Putamen (tissue), 1 donor: ENCODE results near the gene SPO11.
"Not testable (repeated sequence)": the region's sequence is repeated elsewhere in the genome, so short reads cannot be mapped to it uniquely, and the experiment has no call there.

ENCODE experiments used
- DNase-seq: peaks from one replicate; pipeline ENCODE4 v3.0.0-alpha.2; 2016; ENCODE audit warnings: low spot score

The SPO11 gene

DNA sequence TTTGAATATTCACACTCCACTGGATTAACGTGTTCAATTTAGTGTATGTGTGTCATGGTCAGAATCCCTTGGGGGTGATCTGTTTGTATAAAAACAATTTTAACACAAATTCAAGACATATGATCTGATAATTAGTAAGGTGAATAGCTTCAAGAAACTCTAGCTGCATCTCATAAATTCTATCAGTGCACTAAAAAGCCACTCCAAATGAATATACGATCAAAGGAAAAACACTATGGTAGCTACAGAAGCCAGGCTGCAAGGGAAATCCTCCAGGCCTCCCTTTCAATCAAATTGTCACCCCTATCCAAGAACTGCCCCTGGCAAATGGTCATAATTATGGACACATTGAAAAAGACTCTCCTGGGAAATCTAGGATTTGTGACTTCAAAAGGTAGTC lies 12.1 kb downstream of the SPO11 start:
- DNase-seq, result no peak

DNA sequence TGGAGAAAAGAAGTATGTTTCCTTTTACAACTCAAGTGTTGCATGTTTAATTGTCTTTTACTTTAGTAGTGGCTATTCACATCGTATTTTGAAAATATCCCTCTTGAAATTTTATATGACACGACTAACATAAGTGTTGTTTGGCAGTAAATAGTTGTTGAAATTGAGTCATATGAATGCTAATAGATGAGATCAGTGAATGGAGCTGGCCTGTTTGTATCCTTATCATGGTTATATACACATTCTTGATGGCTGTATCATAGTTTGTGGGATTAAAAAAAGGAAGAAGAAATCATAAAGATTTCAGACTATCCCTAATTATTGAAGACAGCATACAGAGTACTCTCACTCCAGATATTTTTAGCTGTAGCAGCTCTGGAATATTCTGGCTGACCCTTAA lies 13.2 kb downstream of the SPO11 start:
- no peak for DNase-seq

DNA sequence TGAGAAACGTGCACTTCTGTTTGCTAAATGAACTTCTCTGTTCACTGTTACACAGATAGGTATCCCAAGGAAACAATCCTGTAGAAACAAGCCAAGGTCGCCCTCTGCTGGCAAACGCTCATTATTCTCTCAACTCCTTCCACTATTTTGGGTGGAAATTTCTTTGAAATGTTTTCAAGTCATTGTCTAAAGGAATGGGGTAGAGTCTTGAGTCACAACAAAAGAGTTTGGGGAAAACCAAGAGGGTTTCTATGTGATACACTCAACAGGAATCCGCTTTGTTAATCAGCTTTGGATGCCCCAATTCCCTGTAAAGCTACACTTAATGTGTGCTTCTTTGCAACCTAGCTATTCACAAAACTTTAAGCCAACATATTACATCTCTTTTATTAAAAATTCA lies 16.9 kb downstream of the SPO11 start:
- peak; percentile 72 for DNase-seq

DNA sequence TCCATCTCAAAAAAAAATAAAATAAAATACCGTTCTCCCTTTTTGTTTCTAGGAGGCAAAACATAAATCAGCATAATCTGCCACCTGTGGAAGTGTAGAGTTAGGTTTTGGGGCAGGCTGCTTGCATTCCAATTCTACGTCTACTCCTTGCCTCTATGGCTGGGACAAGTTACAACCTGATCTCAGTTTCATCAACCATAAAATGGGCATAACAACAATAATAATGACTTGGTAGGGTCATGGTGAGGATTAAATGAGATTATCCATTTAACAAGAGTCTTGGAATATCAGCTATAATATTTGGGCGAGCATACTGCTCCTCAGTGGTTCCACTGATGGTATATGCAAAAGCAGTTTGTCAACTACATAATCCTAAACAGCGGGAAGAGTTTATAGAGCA lies 17.8 kb downstream of the SPO11 start:
- no peak for DNase-seq

DNA sequence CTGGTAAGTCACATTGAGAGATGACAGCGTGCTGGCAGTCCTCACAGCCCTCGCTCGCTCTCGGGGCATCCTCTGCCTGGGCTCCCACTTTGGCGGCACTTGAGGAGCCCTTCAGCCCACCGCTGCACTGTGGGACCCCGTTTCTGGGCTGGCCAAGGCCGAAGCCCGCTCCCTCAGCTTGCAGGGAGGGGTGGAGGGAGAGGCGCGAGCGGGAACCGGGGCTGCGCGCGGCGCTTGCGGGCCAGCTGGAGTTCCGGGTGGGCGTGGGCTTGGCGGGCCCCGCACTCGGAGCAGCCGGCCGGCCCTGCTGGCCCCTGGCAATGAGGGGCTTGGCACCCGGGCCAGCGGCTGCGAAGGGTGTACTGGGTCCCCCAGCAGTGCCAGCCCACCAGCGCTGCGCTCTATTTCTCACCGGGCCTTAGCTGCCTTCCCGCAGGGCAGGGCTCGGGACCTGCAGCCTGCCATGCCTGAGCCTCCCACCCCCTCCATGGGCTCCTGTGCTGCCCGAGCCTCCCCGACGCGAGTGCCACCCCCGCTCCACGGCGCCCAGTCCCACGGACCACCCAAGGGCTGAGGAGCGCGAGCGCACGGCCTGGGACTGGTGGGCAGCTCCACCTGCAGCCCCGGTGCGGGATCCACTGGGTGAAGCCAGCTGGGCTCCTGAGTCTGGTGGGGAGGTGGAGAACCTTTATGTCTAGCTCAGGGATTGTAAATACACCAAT lies 18.8 kb downstream of the SPO11 start:
- not testable (repeated sequence) for DNase-seq

DNA sequence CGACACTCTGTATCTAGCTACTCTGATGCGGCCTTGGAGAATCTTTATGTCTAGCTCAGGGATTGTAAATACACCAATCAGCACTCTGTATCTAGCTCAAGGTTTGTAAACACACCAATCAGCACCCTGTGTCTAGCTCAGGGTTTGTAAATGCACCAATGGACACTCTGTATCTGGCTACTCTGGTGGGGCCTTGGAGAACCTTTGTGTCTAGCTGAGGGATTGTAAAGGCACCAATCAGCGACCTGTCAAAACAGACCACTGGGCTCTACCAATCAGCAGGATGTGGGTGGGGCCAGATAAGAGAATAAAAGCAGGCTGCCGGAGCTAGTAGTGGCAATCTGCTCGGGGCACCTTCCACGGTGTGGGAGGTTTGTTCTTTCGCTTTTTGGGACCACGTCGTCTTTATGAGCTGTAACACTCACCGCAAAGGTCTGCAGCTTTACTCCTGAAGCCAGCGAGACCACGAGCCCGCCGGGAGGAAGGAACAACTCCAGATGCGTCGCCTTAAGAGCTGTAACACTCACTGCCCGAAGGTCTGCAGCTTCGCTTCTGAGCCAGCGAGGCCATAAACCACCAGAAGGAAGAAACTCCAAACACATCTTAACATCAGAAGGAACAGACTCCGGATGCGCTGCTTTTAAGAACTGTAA lies 19.4 kb downstream of the SPO11 start:
- not testable (repeated sequence) for DNase-seq

DNA sequence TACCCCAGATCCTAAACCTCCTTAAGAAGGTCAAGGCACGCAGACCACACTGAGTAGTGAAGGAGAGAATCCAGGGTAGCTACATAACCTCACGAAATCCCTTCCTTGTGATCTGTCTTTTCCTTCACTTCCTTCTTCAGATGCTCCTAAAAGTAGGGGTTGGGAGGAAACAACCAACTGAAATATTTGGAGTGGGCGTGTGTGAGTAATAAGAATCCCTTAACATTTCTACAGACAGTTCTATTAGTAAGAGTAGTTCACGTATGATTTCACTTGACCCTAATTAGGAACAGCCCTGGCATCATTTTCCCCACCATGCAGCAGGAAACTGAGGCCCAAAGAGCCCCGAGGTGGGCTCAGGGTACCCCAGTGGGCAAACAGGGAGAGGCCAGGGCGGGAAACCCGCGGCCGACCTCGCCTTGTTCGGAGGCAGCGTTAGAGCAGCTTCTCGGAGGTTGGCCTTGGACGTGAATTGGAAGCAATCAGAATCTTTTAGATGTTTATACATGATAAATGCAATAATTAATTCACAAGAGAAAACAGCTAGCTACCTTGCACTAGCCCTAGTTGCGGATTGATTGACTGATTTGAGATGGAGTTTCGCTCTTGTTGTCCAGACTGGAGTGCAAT lies 20.6 kb downstream of the SPO11 start:
- no peak for DNase-seq

DNA sequence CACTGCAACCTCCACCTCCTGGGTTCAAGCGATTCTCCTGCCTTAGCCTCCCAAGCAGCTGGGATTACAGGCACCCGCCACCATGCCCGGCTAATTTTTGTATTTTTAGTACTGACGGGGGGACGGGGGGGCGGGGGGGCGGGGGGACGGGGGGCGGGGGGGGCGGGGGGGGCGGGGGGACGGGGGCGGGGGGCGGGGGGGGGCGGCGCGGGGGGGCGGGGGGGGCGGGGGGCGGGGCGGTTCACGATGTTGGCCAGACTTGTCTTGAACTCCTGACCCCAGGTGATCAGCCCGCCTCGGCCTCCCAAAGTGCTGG lies 21.1 kb downstream of the SPO11 start:
- DNase-seq, result not testable (repeated sequence)

DNA sequence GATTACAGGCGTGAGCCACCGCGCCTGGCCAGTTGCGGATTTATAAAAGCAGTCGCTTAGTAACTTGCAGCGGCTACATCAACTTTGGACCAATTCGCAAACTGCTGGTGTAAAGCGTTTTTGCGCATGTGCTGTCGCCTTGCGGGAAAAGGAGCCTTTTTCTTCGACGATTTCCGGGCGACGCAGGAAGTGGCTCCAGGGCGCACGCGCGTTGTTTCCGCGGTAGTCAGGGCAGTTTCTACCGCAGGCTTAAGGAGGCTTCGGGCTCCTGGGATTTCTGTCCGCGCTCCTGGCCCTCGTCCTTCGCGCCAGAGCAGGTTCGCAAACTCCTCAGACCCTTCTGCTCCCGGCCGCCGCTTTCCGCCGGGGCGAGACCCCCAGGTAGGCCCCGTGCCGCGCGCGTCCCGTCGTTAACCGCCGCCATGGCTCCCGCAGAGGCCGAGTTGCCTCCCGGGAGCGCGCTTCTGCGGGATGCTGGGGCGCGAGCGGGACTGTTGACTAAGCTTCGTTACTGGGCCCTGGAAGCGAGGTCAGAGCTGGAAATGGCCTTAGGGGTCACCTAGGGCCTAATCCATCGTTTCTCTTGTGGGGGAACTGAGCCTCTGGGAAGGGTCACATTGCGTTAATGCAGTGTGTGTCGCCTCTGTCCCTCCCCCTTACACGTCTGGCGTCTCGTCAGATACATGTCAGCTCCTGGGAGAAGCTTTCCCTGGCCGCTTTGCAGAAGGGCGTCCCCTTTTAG lies 21.6 kb downstream of the SPO11 start, which contains the start of gene RAE1:
Gene RAE1, plus strand, starts transcription at position 214 of the 742 bp plus-strand sequence. CDS start 2,784 bp downstream, outside the sequence.
- DNase-seq, result peak; percentile 94

DNA sequence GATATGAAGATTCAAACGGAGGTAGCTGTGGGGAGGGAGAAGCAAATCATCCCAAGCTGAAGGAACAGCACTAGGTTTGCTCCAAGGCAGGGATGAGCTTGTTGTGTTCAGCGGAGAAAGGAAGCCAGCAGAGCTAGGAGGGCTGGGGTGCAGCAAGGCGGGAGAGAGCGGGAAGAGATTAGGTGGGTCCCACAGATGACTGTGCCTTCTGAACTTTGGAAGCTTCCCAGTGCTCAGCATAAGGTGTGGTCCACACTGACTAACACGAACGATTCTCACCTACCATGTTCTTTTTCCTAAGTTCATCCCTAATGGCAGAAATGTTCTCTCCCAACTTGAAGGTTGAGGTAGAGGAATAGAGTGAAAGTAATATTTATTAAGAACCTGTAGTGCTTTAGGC lies 22.7 kb downstream of the SPO11 start:
- no peak for DNase-seq

DNA sequence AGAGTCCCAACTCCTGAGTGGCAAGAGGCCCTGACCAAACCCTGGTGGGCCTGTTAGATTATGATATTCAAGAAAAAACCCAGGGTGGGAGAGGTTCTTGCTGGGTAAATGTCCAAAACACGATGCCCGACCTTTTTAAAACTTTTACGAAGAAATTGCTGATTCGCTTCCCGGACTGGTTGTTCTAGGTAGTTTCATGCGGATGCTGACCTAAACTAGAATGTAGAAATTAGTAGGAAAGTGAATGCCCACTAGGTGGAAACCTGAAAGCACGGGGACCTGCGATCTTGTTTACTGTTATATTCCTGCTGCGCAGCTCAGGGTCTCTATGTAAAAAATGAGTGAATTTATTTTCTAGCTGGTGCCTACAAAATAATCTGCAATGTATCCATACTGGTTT lies 23.7 kb downstream of the SPO11 start:
- no peak for DNase-seq

DNA sequence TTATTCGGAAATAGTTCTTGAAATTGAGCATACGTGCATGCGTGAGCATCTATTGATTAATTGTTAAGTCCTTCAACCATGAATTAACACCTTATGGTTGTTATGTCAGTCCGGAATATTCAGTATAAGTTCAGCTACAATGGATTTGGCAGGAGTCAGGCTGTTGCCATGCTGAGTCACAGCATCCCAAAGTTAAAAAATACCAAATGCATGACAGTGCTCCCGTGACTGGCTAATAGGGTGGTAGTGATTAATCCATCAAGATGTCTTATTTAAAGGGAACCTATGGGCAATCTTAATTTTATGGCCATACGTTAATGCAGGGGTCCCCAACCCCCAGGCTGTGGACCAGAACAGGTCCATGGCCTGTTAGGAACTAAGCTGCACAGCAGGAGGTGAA lies 31.9 kb downstream of the SPO11 start:
- no peak for DNase-seq

DNA sequence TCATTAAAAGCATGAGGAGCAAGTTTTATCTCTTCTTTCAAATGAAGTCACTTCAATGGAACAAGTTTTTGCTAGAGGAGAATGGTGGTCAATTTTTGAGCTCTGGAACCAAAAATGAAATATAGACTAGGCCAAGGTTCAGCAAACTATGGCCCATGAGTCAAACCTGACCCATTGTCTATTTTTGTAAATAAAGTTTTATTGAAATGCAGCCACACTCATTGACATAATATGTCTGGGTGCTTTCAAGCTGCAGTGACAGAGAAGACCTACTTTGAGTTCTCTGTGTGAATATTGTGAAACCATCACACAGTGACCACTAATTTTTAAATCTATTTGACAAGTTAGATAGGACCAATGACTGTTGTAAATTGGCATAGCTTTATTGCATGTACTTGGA lies 34.8 kb downstream of the SPO11 start:
- no peak for DNase-seq

DNA sequence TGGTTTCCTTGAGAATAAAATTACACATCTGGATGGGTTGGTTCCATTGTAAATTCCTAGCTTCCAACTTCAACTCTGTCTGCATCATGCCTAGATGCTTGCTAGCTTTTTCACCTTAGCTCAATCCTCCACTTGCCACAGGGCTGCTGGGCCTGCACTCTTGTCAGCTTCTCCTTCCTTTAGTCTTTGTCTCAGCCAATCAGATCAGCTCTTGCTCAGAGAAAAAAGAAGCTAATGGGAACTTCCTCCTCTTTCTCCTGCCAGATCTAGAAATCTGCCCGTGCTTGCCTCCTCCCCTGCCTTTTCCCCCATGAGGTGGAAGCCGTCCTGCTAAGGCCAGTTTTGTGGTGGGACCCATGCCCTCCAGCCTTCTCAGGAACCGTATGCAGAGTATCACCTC lies 40.0 kb downstream of the SPO11 start:
- DNase-seq, result no peak

DNA sequence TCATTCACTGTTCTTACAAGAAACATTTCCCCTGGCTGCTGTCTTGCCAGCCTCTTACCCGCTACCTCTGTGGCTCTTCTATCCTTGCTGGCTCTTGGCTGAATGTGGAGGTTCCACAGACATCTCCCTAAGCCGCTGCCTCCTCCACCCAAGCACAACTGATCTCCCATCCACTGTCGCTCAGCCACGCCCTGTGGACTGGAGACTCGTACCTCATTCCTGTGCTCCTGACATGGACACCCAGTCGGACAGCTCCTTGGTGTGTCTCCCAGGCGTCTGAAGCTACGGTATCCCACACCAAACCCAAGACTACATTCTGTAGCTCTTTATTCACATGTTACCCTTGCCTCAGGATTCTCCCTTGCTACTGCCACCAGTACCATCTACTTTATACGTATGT lies 40.7 kb downstream of the SPO11 start:
- no peak for DNase-seq

DNA sequence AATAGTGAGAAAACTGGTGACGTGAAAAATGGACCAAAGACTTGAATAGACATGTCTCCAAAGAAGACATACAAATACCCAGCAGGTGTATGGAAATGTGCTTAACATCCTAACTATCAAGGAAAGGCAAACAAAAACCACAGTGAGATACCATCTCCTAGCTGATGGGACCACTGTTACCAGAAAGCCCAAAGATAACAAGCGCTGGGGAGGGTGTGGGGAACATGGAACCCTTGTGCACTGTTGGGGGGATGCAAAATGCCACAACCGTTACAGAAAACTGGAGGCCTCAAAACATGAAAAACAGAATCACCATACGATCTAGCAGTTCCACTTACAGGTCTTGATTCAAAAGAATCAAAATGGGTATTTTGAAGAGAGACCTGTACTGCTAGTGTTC lies 41.8 kb downstream of the SPO11 start:
- DNase-seq, result no peak

DNA sequence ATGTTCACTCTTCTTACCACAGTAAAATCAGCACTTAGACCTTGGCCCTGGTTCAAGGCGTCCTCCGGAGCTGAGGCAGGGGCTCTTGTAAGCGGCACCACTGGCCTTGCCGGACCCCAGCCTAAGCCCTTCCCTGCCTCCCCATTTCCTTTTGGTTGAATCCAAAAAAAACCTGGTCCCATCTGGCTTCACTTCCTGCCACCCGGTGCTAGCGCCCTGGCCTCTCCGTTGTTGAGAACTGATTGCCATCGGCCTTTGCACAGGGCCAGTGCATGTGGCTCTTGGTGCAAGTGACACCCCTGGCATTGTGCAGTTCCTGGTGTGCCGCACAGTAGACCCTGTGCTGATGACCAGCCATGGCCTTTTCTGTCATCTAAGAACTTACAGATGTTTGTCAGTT lies 42.6 kb downstream of the SPO11 start:
- no peak for DNase-seq

DNA sequence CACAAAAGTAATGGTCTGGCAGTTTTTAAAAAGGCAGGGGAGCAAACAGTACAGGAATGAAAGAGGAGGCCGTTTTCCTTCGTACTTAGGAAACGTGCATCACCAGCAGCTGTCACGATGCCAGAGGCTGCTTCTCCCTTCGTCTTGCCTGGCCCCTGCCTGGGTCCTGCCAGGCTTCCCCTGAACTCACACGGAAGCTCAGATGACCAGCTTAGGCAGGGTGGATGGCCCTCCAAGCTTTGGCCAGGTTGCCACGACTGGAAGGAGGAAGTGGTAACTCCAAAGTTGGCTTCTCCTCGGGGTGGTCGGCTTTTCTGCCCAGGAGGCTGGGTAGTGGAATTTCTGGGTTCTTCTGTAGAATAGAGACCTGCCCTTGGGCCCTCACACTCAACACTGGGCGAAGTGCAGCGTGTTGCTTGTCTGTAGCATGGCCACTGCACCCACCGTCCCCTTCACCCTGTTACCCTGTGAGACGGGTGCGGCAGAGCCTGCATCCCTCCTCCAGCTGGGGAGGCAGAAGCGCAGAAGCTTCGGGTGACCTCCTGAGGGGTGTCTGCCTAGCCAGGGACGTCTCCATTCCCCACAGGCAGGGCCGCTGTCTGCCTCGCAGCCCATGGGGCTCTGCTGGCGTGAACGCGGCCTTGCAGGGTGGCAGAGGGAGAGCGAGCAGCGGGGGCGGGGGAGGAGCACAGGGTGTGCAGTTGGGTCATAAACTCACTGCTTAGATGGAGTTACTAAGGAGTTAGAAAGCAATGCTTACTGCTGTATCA lies 43.2 kb downstream of the SPO11 start:
- no peak for DNase-seq

DNA sequence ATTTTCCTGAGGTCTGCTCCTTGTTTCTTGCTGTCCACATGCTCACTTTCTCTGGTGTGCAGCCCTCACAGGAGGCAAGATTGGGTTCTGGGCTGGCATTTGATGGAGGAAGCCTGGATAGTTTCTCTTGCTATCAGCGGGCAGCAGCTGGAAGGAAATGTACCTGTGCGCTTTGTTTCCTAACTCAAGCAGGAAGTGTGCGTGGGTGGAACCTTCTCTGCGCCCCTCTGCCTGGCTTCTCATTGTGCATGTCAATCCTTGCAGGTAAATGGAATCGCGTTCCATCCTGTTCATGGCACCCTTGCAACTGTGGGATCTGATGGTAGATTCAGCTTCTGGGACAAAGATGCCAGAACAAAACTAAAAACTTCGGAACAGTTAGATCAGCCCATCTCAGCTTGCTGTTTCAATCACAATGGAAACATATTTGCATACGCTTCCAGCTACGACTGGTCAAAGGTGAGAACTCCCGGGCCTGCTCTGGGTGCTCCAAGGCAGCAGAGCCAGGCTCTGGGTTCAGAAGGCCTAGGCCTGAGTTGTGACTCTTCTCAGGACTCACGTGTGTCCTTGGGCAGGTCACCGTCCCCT lies 44.8 kb downstream of the SPO11 start:
- DNase-seq, result no peak

DNA sequence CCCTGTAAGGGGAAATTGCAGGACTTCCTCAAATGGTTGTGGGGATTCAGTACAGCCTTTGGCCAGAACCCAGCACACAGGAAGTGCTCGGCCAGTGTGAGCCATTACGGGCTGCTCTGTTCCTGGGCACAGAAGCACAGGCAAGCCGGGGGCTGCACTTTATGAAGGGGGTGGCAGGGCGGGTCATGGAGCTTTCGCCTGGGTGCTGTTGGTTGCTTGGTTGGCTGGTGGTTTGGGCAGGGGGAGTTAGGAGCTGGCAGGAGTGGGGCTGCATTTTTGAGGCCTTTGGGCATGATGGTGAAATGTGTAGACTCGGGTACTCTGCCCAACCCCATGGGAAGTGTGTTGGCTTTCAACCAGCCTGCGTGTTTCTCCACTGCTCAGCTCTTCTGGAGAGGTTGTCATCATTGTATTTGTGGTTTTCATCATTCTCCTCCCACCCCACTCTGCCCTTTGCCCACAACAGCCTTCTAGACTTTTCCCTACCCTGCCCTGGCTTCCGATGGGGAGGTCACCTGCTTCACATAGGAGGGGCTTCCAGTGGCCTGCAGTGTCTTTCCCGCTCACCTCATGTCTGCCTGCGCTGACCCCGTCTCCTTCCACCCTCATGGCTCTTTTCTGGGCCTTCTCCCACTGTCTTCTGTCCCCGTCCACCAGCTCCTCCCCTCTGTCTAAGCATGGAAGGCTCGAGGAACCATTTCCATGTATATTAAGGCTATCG lies 45.5 kb downstream of the SPO11 start:
- DNase-seq, result no peak

DNA sequence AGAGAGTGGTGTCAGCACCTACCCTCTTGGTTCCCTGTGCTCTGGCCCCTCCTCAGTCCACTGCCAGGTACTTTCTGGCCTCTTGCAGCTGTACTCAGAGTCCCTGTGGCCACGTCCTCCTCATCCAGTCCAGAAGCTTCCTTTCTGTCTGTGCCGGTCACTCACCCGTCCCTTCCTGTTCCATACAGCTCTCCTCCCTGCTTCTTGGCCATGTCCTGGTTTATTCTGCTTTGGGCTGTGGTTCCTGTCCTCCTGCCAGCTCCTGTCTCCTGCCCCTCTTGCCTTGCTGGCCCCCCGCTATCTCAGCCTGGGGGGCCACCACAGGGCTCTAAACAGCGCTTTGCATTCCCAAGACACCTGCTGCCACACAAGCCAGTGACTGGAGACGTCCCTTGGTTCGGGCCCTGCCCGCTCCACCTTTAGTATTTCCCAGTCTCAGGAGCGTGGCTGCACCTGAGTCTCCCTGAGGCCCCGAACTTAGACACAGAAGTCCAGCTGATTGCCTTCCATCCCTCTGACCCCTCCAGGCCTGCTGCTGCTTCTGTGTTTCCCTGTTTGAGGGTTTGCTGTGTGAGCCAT lies 46.1 kb downstream of the SPO11 start:
- DNase-seq, result no peak
